Bronchial epithelial cell (primary cell): ENCODE results near the gene CBL. TPM values are rescaled to one million over a fixed set of nuclear protein-coding genes. Genes with fewer than 3 reads are reported as not detected.

ENCODE experiments used
- DNase-seq: peaks from one replicate; pipeline ENCODE4 v3.0.0-alpha.2; 2010; ENCODE audit warnings: low read depth
- FAIRE-seq: peaks from 2 replicates; lab custom pipeline; 2011; peaks lifted over from hg19 to GRCh38; lab: Jason Lieb, UNC
- H3K27me3 ChIP-seq: 2 replicates; pipeline ENCODE4 v1.5.1; 2011; ENCODE audit warnings: low read length; ENCODE audit not compliant: control insufficient read depth, insufficient read depth
- H3K36me3 ChIP-seq: 2 replicates; pipeline ENCODE4 v1.5.1; 2011; ENCODE audit warnings: low read length; ENCODE audit not compliant: control insufficient read depth, insufficient read depth
- H3K4me3 ChIP-seq: 2 replicates; pipeline ENCODE4 v1.5.1; 2011; ENCODE audit warnings: mild to moderate bottlenecking, low read depth, low read length, control low read depth
- CTCF ChIP-seq: IDR thresholded peaks from 2 replicates; pipeline ENCODE4 v1.5.1; 2011; ENCODE audit warnings: mild to moderate bottlenecking, moderate library complexity, low read length, control low read depth, inconsistent platforms; ENCODE audit not compliant: insufficient read depth, severe bottlenecking
- total RNA-seq: library from RNA; depleted of rRNA; stranded (reverse); fragments of >200 nt; gene quantifications from 2 replicates; pipeline ENCODE4 v1.2.1, GENCODE V29; 2014

The CBL gene
- total RNA-seq, 1 donor from 2014 or later: 5.5 TPM

GRCh38 chr11:119172513-119172912, 33.6 kb upstream of the CBL start:
- DNase-seq (no peak), FAIRE-seq (no peak)
- no peaks in the 10 kb centered on the region for H3K27me3 ChIP-seq
- H3K4me3 ChIP-seq: no peak overlapping the region
- no peak for TF ChIP-seq CTCF
- H3K36me3 ChIP-seq: peaks cover 10% of the 10 kb centered on the region

- Histone ChIP-seq H3K27me3 (no peaks in the 10 kb centered on the region), H3K4me3 (no peak overlapping the region), H3K36me3 (peaks cover 13% of the 10 kb centered on the region)
- DNase-seq (no peak), FAIRE-seq (no peak)
- TF ChIP-seq CTCF: no peak
Measured at GRCh38 chr11:119173453-119173852, 32.7 kb upstream of the CBL start.

GRCh38 chr11:119175493-119176077, 30.6 kb upstream of the CBL start:
- no peaks in the 10 kb centered on the region for H3K27me3 ChIP-seq
- DNase-seq: peak; percentile 33
- H3K36me3 ChIP-seq: peaks cover 16% of the 10 kb centered on the region

GRCh38 chr11:119178166-119178680, 27.9 kb upstream of the CBL start:
- no peak for FAIRE-seq
- no peaks in the 10 kb centered on the region for H3K27me3 ChIP-seq
- DNase-seq: no peak
- no peak overlapping the region for H3K4me3 ChIP-seq
- TF ChIP-seq CTCF: no peak
- peaks cover 16% of the 10 kb centered on the region for H3K36me3 ChIP-seq

More at GRCh38 chr11:119175493-119176077, 30.6 kb upstream of the CBL start:
- no peak overlapping the region for H3K4me3 ChIP-seq
- FAIRE-seq: no peak
- no peak for TF ChIP-seq CTCF

- Histone ChIP-seq H3K4me3 (no peak overlapping the region), H3K27me3 (no peaks in the 10 kb centered on the region), H3K36me3 (peaks cover 11% of the 10 kb centered on the region)
- no peak for DNase-seq
- FAIRE-seq: no peak
- no peak for TF ChIP-seq CTCF
Measured at GRCh38 chr11:119179342-119179741, 26.8 kb upstream of the CBL start.

GRCh38 chr11:119179983-119180382, 26.2 kb upstream of the CBL start:
- DNase-seq: no peak
- H3K36me3 ChIP-seq: peaks cover 7% of the 10 kb centered on the region
- no peak for TF ChIP-seq CTCF
- H3K27me3 ChIP-seq: no peaks in the 10 kb centered on the region
- no peak for FAIRE-seq
- no peak overlapping the region for H3K4me3 ChIP-seq
